KMS-11 (cell line): ENCODE measurements around the gene MYH9.

ENCODE experiments used
- H2AFZ ChIP-seq: fragments of 200-600 bp; sonication (generic); 2 replicates; pipeline ENCODE4 v1.6.1; 2016; ENCODE audit warnings: antibody characterized with exemption, mixed run types, low read depth
- H3K27ac ChIP-seq: fragments of 200-600 bp; sonication (generic); 2 replicates; pipeline ENCODE4 v1.6.1; 2016; ENCODE audit warnings: mild to moderate bottlenecking, mixed run types
- H3K27me3 ChIP-seq: fragments of 200-600 bp; sonication (generic); 2 replicates; pipeline ENCODE4 v1.6.1; 2017; ENCODE audit warnings: mild to moderate bottlenecking, low read depth, mixed run types, moderate library complexity; ENCODE audit not compliant: insufficient read depth
- H3K36me3 ChIP-seq: fragments of 200-600 bp; sonication (generic); 2 replicates; pipeline ENCODE4 v1.6.1; 2017; ENCODE audit warnings: mild to moderate bottlenecking, mixed run types; ENCODE audit not compliant: insufficient read depth
- H3K4me1 ChIP-seq: fragments of 200-600 bp; sonication (generic); 2 replicates; pipeline ENCODE4 v1.6.1; 2016; ENCODE audit warnings: mild to moderate bottlenecking, low read depth, mixed run types; ENCODE audit not compliant: poor library complexity, severe bottlenecking
- H3K4me2 ChIP-seq: fragments of 200-600 bp; sonication (generic); 2 replicates; pipeline ENCODE4 v1.7.0; 2016; ENCODE audit warnings: mild to moderate bottlenecking, mixed run types
- H3K4me3 ChIP-seq: fragments of 200-600 bp; sonication (generic); IDR thresholded peaks from 2 replicates; pipeline ENCODE4 v1.6.1; 2017; ENCODE audit warnings: low read depth, low read length, mixed read lengths; ENCODE audit not compliant: insufficient read depth
- H3K79me2 ChIP-seq: fragments of 200-600 bp; sonication (generic); 2 replicates; pipeline ENCODE4 v1.6.1; 2016; ENCODE audit warnings: low read depth, mixed run types; ENCODE audit not compliant: insufficient read depth
- H3K9ac ChIP-seq: fragments of 200-600 bp; sonication (generic); 2 replicates; pipeline ENCODE4 v1.6.1; 2016; ENCODE audit warnings: mild to moderate bottlenecking, mixed run types
- H4K20me1 ChIP-seq: fragments of 200-600 bp; sonication (generic); 2 replicates; pipeline ENCODE4 v1.6.1; 2016; ENCODE audit warnings: mild to moderate bottlenecking, mixed run types; ENCODE audit not compliant: insufficient read depth
- TF ChIP-seq, protein P1 (sequence below): fragments of 200-600 bp; sonication (generic); conservative IDR thresholded peaks from 2 replicates; pipeline ENCODE4 v1.6.1; 2017; ENCODE audit warnings: low read depth, mild to moderate bottlenecking, antibody characterized with exemption, low read length, moderate library complexity, mixed read lengths

MYH9 gene

DNA sequence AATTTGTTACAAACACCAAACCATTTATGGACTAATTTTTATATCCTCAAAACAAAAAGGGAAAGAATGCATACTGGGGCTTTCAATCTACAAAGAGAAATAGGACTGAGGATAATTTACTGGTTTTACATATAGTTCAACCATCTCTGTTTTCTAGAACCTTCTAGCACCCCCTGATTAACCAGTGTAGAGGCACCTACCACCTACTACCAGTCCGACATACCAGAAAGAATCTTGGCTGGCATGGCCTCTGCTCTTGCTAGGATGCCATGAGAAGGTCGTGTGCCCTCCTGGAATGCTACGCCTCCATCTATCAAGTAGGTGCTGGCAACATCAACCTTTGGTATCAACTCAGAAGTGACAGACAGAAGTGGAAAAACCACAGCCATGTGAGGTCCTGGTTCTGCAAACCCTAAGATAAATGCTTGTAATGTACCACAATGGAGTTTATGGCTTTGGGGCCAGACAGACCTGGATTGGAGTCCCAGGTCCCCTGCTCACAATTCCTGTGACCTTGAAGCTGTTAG lies 28.2 kb downstream of the MYH9 start:
- TF ChIP-seq, protein P1, sequence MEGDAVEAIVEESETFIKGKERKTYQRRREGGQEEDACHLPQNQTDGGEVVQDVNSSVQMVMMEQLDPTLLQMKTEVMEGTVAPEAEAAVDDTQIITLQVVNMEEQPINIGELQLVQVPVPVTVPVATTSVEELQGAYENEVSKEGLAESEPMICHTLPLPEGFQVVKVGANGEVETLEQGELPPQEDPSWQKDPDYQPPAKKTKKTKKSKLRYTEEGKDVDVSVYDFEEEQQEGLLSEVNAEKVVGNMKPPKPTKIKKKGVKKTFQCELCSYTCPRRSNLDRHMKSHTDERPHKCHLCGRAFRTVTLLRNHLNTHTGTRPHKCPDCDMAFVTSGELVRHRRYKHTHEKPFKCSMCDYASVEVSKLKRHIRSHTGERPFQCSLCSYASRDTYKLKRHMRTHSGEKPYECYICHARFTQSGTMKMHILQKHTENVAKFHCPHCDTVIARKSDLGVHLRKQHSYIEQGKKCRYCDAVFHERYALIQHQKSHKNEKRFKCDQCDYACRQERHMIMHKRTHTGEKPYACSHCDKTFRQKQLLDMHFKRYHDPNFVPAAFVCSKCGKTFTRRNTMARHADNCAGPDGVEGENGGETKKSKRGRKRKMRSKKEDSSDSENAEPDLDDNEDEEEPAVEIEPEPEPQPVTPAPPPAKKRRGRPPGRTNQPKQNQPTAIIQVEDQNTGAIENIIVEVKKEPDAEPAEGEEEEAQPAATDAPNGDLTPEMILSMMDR: no peak

DNA sequence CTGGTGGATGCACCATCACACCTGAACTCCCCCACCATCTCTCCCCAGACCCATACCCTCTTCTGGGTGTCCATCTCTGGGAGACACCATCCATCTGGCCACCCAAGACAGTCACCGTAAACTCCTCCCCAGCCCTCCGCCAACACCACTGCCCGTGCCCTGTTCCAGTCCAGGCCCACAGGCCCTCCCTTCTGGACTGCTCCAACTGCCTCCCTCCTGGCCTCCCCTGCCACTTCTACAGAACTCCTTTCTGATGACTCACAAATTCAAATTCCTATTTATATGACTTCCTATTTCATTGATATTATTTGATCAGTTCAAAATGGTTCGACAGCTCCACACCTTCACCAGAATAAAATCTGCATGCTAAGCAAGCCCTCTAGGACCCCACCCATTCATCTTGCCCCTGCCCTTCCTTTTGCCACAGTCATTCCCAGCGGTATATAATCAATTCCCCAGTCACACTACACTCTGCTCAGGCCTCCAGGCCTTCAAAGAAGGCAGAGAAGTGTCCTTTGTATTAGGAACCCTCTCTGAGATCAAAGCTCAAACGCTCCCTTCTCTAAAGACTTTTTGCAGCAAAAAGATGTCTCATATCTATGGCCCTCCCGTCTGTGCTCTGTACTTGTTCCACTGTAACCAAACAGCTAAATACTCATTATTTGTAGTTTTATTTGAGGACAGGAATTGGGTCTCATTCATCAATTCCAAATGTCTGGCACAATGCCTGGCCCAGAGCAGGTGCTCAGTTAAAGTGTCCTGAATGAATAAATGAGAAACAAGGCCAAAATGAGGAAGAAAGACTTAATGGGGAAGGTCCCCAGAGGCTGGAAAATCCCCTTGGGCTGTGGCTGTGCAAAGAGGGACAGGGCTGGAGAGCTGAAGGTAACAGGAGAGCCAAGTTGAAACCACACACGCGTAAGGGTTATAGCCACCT lies 29.0 kb downstream of the MYH9 start:
- Histone ChIP-seq H3K36me3 (no peaks in the 10 kb centered on the region; the same call in 1 of the 2 replicates), H4K20me1 (peaks cover 75% of the 10 kb centered on the region), H3K27me3 (no peaks in the 10 kb centered on the region), H3K27ac (peak overlapping the region; percentile 27; the same call in 1 of the 2 replicates), H3K4me2 (peak overlapping the region; percentile 65), H3K79me2 (peaks cover 99% of the 10 kb centered on the region), H2AFZ (no peak overlapping the region), H3K4me1 (peaks cover 99% of the 10 kb centered on the region), H3K9ac (no peak overlapping the region), H3K4me3 (no peak overlapping the region)
- TF ChIP-seq, protein P1: no peak

More for the DNA sequence above, 28.2 kb downstream of the MYH9 start:
- Histone ChIP-seq H3K79me2 (peaks cover 99% of the 10 kb centered on the region), H3K36me3 (no peaks in the 10 kb centered on the region; the same call in 1 of the 2 replicates), H2AFZ (no peak overlapping the region), H3K27me3 (no peaks in the 10 kb centered on the region), H3K4me3 (no peak overlapping the region), H3K9ac (no peak overlapping the region), H4K20me1 (peaks cover 76% of the 10 kb centered on the region), H3K27ac (peak overlapping the region; percentile 27; the same call in 1 of the 2 replicates), H3K4me1 (peaks cover 99% of the 10 kb centered on the region), H3K4me2 (peak overlapping the region; percentile 65)

DNA sequence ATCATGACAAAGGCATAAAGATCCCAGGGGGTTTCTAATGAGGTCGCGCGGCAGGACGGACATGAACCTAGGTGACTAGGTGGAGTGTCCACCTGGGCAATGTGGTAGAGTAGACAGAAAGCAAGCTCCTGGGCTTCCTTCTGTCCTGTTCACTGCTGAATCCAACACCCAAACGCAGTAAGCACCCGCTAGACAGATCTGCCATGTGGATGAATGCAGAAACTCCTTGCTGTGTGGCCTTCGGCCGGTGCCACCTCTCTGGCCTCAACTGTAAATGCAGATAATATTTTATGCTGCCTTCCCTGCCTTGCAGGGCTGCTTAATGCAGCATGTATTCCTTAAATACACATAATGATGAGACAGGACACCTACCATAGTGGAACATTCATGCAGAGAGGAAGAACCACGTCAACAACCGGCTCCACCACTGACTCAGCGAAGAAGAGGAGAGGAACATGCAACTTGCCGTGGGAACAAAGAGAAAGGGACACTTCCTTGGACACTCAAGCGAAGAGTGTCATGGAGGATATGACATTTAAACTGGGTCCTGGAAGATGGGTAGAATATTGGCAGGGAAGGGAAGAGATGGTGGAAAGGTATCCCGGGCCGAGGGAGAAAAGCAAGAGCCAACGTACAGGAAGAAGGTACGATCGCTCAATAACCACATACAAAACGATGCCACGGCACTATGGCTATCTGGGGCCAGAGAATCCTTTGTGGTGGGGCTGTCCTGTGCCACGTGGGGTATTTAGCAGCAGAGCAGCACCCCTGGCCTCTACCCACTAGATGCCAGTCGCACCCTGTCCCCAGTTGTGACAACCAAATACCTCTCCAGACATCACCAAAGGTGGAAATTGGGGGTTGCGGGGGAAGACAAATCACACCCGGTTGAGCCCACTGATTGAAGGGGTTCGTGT lies 30.8 kb downstream of the MYH9 start:
- H4K20me1 ChIP-seq: peaks cover 76% of the 10 kb centered on the region

More for the DNA sequence above, 30.8 kb downstream of the MYH9 start:
- Histone ChIP-seq H3K79me2 (peaks cover 99% of the 10 kb centered on the region), H3K36me3 (no peaks in the 10 kb centered on the region; the same call in 1 of the 2 replicates), H3K27ac (peak overlapping the region; percentile 78; the same call in 1 of the 2 replicates), H3K4me3 (no peak overlapping the region), H2AFZ (no peak overlapping the region), H3K9ac (no peak overlapping the region), H3K4me1 (peaks cover 99% of the 10 kb centered on the region), H3K4me2 (peak overlapping the region; percentile 62; the same call in 1 of the 2 replicates), H3K27me3 (no peaks in the 10 kb centered on the region)
- TF ChIP-seq, protein P1: no peak
